Naive thymus-derived CD4-positive, alpha-beta T cell (primary cell): Measurements from ENCODE around the gene PTBP2. TPM values are rescaled to one million over a fixed set of nuclear protein-coding genes. Genes with fewer than 3 reads are reported as not detected.

Source experiments
- ATAC-seq: fragments of 150-1000 bp; cut with Tn5 transposase; 2 replicates; pipeline ENCODE4 v1.10.0; 2021; ENCODE audit warnings: mild to moderate bottlenecking, moderate library complexity
- CTCF ChIA-PET: fragments of 350-600 bp; sonication (Branson Sonifier 250); formaldehyde crosslinking; loops from one replicate; lab custom pipeline; 2021; ENCODE audit warnings: antibody characterized with exemption; lab: Charles Lee
- POLR2A ChIA-PET: fragments of 350-600 bp; sonication (Branson Sonifier 250); formaldehyde crosslinking; loops from one replicate; lab custom pipeline; 2021; ENCODE audit warnings: antibody characterized with exemption, inconsistent platforms; lab: Charles Lee
- DNase-seq, 9 donors: peaks; one replicate each; pipeline versions ENCODE4 v3.0.0 to v3.0.0-alpha.2; 2020 to 2022; ENCODE audit warnings: mixed read lengths in 1 of 9
- H3K27ac ChIP-seq: one replicate; pipeline ENCODE4 v1.7.0; 2013; ENCODE audit warnings: mild to moderate bottlenecking, low read depth, low read length, moderate library complexity
- H3K27me3 ChIP-seq, 2 donors: one replicate each; pipeline ENCODE4 v1.7.0; 2013; ENCODE audit warnings: low read length in 2 of 2, mild to moderate bottlenecking in 2 of 2, moderate library complexity in 2 of 2; ENCODE audit not compliant: control insufficient read depth in 2 of 2, insufficient read depth in 2 of 2
- H3K36me3 ChIP-seq, 3 experiments: 1 replicate in 2 of 3; 2 replicates in 1 of 3; pipeline ENCODE4 v1.7.0; 2013; ENCODE audit warnings: low read length in 3 of 3, mild to moderate bottlenecking in 3 of 3, moderate library complexity in 1 of 3; ENCODE audit not compliant: insufficient read depth in 3 of 3, control insufficient read depth in 2 of 3
- H3K4me1 ChIP-seq, 2 donors: one replicate each; pipeline ENCODE4 v1.7.0; 2013; ENCODE audit warnings: low read length in 2 of 2, mild to moderate bottlenecking in 2 of 2, moderate library complexity in 1 of 2; ENCODE audit not compliant: control insufficient read depth in 2 of 2, insufficient read depth in 2 of 2
- H3K4me3 ChIP-seq: 2 replicates; pipeline ENCODE4 v1.7.0; 2013; ENCODE audit warnings: mild to moderate bottlenecking, low read length
- H3K9me3 ChIP-seq, 3 experiments: 1 replicate in 2 of 3; 2 replicates in 1 of 3; pipeline ENCODE4 v1.7.0; 2013; ENCODE audit warnings: low read length in 3 of 3; ENCODE audit not compliant: control insufficient read depth in 2 of 3
- H3K27ac Mint-ChIP-seq, 9 donors: one replicate each; pipeline ENCODE4 v1.8.0; 2020 to 2022; ENCODE audit warnings: mixed read lengths in 9 of 9, mild to moderate bottlenecking in 8 of 9, moderate library complexity in 5 of 9, inconsistent platforms in 2 of 9
- H3K27me3 Mint-ChIP-seq, 5 donors: one replicate each; pipeline ENCODE4 v1.8.0; 2021 to 2022; ENCODE audit warnings: mixed read lengths in 5 of 5, mild to moderate bottlenecking in 1 of 5
- H3K36me3 Mint-ChIP-seq, 5 donors: one replicate each; pipeline ENCODE4 v1.8.0; 2020 to 2022; ENCODE audit warnings: mixed read lengths in 5 of 5, mild to moderate bottlenecking in 3 of 5, inconsistent platforms in 1 of 5
- H3K4me1 Mint-ChIP-seq, 7 donors: one replicate each; pipeline ENCODE4 v1.8.0; 2020 to 2022; ENCODE audit warnings: mixed read lengths in 7 of 7, mild to moderate bottlenecking in 3 of 7, inconsistent platforms in 1 of 7
- H3K4me3 Mint-ChIP-seq, 10 donors: one replicate each; pipeline ENCODE4 v1.8.0; 2020 to 2022; ENCODE audit warnings: mild to moderate bottlenecking in 10 of 10, mixed read lengths in 10 of 10, moderate library complexity in 6 of 10, inconsistent platforms in 2 of 10
- H3K9me3 Mint-ChIP-seq, 11 donors: one replicate each; pipeline ENCODE4 v1.8.0; 2020 to 2022; ENCODE audit warnings: mixed read lengths in 11 of 11, mild to moderate bottlenecking in 4 of 11, inconsistent platforms in 1 of 11, moderate library complexity in 1 of 11
- intact Hi-C, 2 donors: fragments of 100-400 bp; cut with micrococcal nuclease; formaldehyde crosslinking; loops; one replicate each; pipeline ENCODE4 v1.15.1; 2023
- polyA plus RNA-seq, 2 donors: library from polyadenylated mRNA; unstranded; fragments of 300-500 nt; fragmentation: Illumina TruSeq; gene quantifications; one replicate each; pipeline ENCODE4 v1.2.3, GENCODE V29; 2021
- total RNA-seq, 6 experiments: library from RNA in 5 of 6; stranded (reverse) in 5 of 6; gene quantifications; 1 replicate in 5 of 6; 2 replicates in 1 of 6; pipeline ENCODE4 v1.2.3 and lab custom pipeline; 2021 to 2026

Gene PTBP2
- total and polyA plus RNA-seq, 7 experiments from 2014 or later = 2.8 to 32.6 (median 23.4) TPM

- Mint-ChIP-seq H3K27ac (no peak overlapping the region), H3K27me3 (peaks cover 0 to 35% (median 7%) of the 10 kb centered on the region in 5 donors), H3K4me3 (no peak overlapping the region), H3K36me3 (no peaks in the 10 kb centered on the region), H3K4me1 (peaks cover 0 to 2% (median 0%) of the 10 kb centered on the region in 7 donors), H3K9me3 (peaks cover 0 to 4% (median 0%) of the 10 kb centered on the region in 11 donors)
- H3K27ac ChIP-seq = no peak overlapping the region
- ATAC-seq = no peak
- H3K4me3 ChIP-seq = no peak overlapping the region
- H3K27me3 ChIP-seq = no peaks in the 10 kb centered on the region
- POLR2A ChIA-PET = no interaction called here
- H3K9me3 ChIP-seq = no peaks in the 10 kb centered on the region
- CTCF ChIA-PET = no interaction called here
- H3K36me3 ChIP-seq = no peaks in the 10 kb centered on the region
- intact Hi-C loops = no loop called here
- H3K4me1 ChIP-seq = no peaks in the 10 kb centered on the region
- no peak for DNase-seq
These were observed 7.9 kb upstream of the PTBP2 start for GRCh38 chr1:96713649-96714048.

- no peak overlapping the region for H3K27ac Mint-ChIP-seq
- intact Hi-C loops = no loop called here
- Histone ChIP-seq H3K4me3 (no peak overlapping the region), H3K27ac (no peak overlapping the region), H3K9me3 (no peaks in the 10 kb centered on the region), H3K27me3 (no peaks in the 10 kb centered on the region), H3K4me1 (no peaks in the 10 kb centered on the region), H3K36me3 (no peaks in the 10 kb centered on the region)
- POLR2A ChIA-PET = no interaction called here
- peaks cover 0 to 4% (median 0%) of the 10 kb centered on the region in 11 donors for H3K9me3 Mint-ChIP-seq
- H3K27me3 Mint-ChIP-seq = peaks cover 0 to 39% (median 7%) of the 10 kb centered on the region in 5 donors
- no peaks in the 10 kb centered on the region for H3K36me3 Mint-ChIP-seq
- H3K4me3 Mint-ChIP-seq = no peak overlapping the region
- CTCF ChIA-PET = no interaction called here
- peaks cover 0 to 2% (median 0%) of the 10 kb centered on the region in 7 donors for H3K4me1 Mint-ChIP-seq
- no peak for ATAC-seq
- no peak for DNase-seq
These were observed 6.7 kb upstream of the PTBP2 start for GRCh38 chr1:96714881-96715280.

DNA sequence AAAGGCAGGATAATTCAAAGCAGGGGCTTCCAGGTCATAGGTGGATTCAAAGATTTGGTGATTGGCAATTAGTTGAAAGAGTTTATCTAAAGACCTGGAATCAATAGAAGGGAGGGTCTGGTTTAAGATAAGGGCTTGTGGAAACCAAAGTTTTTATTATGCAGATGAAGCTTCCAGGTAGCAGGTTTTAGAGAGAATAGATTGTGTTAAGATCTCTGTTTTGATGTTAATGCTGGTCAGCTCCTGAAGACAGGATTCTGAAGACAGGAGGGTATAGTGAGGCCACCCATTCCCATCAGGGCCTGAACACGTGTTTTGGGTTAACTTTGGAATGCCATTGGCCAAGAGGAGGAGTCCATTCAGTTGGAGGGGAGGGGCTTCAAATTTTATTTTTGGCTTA, 6.1 kb upstream of the PTBP2 start:
- H3K27ac ChIP-seq = no peak overlapping the region
- Mint-ChIP-seq H3K4me3 (no peak overlapping the region), H3K27me3 (peaks cover 0 to 39% (median 7%) of the 10 kb centered on the region in 5 donors), H3K27ac (no peak overlapping the region), H3K9me3 (peaks cover 0 to 4% (median 0%) of the 10 kb centered on the region in 11 donors), H3K4me1 (peaks cover 0 to 2% (median 0%) of the 10 kb centered on the region in 7 donors), H3K36me3 (no peaks in the 10 kb centered on the region)
- intact Hi-C loops = no loop called here
- H3K36me3 ChIP-seq = no peaks in the 10 kb centered on the region
- no peak for DNase-seq
- CTCF ChIA-PET = no interaction called here
- ATAC-seq = no peak
- H3K4me3 ChIP-seq = no peak overlapping the region
- H3K9me3 ChIP-seq = no peaks in the 10 kb centered on the region
- no peaks in the 10 kb centered on the region for H3K4me1 ChIP-seq
- POLR2A ChIA-PET = no interaction called here
- H3K27me3 ChIP-seq = no peaks in the 10 kb centered on the region

DNA sequence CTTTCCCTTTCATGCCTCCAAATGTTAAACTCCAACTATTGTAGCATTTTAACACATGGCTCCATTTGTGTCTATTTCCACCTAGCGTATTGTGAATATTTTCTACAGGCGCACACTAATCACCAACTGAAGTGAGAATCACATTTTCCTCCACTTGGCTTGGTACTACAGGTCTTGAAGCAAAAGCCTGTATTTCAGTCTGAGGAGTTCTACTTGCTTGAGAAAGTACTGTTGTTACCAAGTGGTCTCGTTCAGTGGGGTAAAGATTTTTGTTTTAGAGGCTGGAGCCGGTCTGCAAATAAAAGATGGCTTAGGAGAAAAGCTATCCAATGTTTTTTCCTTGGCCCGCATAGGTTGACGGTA, 550 bp upstream of the PTBP2 start:
- Mint-ChIP-seq H3K4me1 (peaks cover 16 to 35% (median 29%) of the 10 kb centered on the region in 7 donors), H3K36me3 (peaks cover 0 to 14% (median 8%) of the 10 kb centered on the region in 5 donors), H3K27me3 (peaks cover 0 to 16% (median 0%) of the 10 kb centered on the region in 5 donors), H3K9me3 (peaks cover 0 to 4% (median 0%) of the 10 kb centered on the region in 11 donors), H3K4me3 (peak overlapping the region; percentile 88 to 99 (median 97)), H3K27ac (peak overlapping the region; percentile 82 to 96 (median 90))
- Histone ChIP-seq H3K36me3 (peaks cover 0 to 10% (median 0%) of the 10 kb centered on the region in 3 experiments), H3K27ac (peak overlapping the region; percentile 84), H3K9me3 (no peaks in the 10 kb centered on the region), H3K4me3 (peak overlapping the region; percentile 89), H3K27me3 (no peaks in the 10 kb centered on the region), H3K4me1 (peaks cover 10 to 11% of the 10 kb centered on the region in 2 donors)
- CTCF ChIA-PET = no interaction called here
- POLR2A ChIA-PET = interaction anchor here (1.1 kb wide), 1 partner anchor 33 kb away, joined by 3 read pairs; no protein-coding TSS in a partner anchor
- ATAC-seq (no peak), DNase-seq (no peak)
- intact Hi-C loops = loop anchor here (2.0 to 10.0 kb wide), 8 partner anchors 51 to 1684 kb away; partner anchors contain the start of genes ALG14 (in 2 of the 2), DPYD (in 1 of the 2) and RWDD3 (in 1 of the 2)

GRCh38 chr1:96722161-96722922, 758 bp downstream of the PTBP2 start:
- DNase-seq = peak in 1 of 9 donors; percentile 64

GRCh38 chr1:96722958-96723357, 1.4 kb downstream of the PTBP2 start:
- peaks cover 0 to 21% (median 20%) of the 10 kb centered on the region in 5 donors for H3K36me3 Mint-ChIP-seq
- ATAC-seq = no peak
- Histone ChIP-seq H3K9me3 (no peaks in the 10 kb centered on the region), H3K4me1 (peaks cover 10 to 14% of the 10 kb centered on the region in 2 donors), H3K27me3 (no peaks in the 10 kb centered on the region), H3K36me3 (peaks cover 0 to 11% (median 0%) of the 10 kb centered on the region in 3 experiments), H3K4me3 (peak overlapping the region; percentile 89), H3K27ac (peak overlapping the region; percentile 84)
- H3K4me3 Mint-ChIP-seq = peak overlapping the region; percentile 88 to 99 (median 97)
- H3K27me3 Mint-ChIP-seq = peaks cover 0 to 10% (median 0%) of the 10 kb centered on the region in 5 donors
- H3K9me3 Mint-ChIP-seq = peaks cover 0 to 4% (median 0%) of the 10 kb centered on the region in 11 donors
- intact Hi-C loops = loop anchor here (1.0 to 10.0 kb wide), 10 partner anchors 9 to 1682 kb away; partner anchors contain the start of genes DPYD (in 2 of the 2), ALG14 (in 1 of the 2) and RWDD3 (in 1 of the 2)
- H3K4me1 Mint-ChIP-seq = peaks cover 29 to 49% (median 42%) of the 10 kb centered on the region in 7 donors
- DNase-seq = no peak
- H3K27ac Mint-ChIP-seq = peak overlapping the region; percentile 83 to 97 (median 95)
- ChIA-PET CTCF (no interaction called here), POLR2A (no interaction called here)

More at GRCh38 chr1:96722161-96722922, 758 bp downstream of the PTBP2 start:
- intact Hi-C loops = loop anchor here (1.0 to 10.0 kb wide), 10 partner anchors 10 to 1682 kb away; partner anchors contain the start of genes DPYD (in 2 of the 2), ALG14 (in 1 of the 2) and RWDD3 (in 1 of the 2)
- Mint-ChIP-seq H3K4me3 (peak overlapping the region; percentile 88 to 99 (median 97)), H3K27me3 (peaks cover 0 to 14% (median 0%) of the 10 kb centered on the region in 5 donors), H3K36me3 (peaks cover 0 to 20% (median 16%) of the 10 kb centered on the region in 5 donors), H3K9me3 (peaks cover 0 to 4% (median 0%) of the 10 kb centered on the region in 11 donors), H3K27ac (peak overlapping the region; percentile 83 to 97 (median 95)), H3K4me1 (peaks cover 24 to 43% (median 36%) of the 10 kb centered on the region in 7 donors)
- peak overlapping the region; percentile 89 for H3K4me3 ChIP-seq
- H3K36me3 ChIP-seq = peaks cover 0 to 10% (median 0%) of the 10 kb centered on the region in 3 experiments
- ChIA-PET POLR2A (interaction anchor here (1.1 kb wide), 1 partner anchor 32 kb away, joined by 3 read pairs; no protein-coding TSS in a partner anchor), CTCF (no interaction called here)
- H3K9me3 ChIP-seq = no peaks in the 10 kb centered on the region
- H3K27me3 ChIP-seq = no peaks in the 10 kb centered on the region
- peak; percentile 67 for ATAC-seq
- peaks cover 10 to 14% of the 10 kb centered on the region in 2 donors for H3K4me1 ChIP-seq
- H3K27ac ChIP-seq = peak overlapping the region; percentile 84
